Testis (tissue), 3 donors: ENCODE results near the gene ANKRD30B. TPM values are rescaled to one million over a fixed set of nuclear protein-coding genes. Genes with fewer than 3 reads are reported as not detected.
"Not testable (repeated sequence)": the region's sequence is repeated elsewhere in the genome, so short reads cannot be mapped to it uniquely, and the experiment has no call there.

Experiments used
- DNase-seq: peaks from one replicate; pipeline ENCODE4 v3.0.0-alpha.2; 2019
- H3K27ac ChIP-seq, 2 donors: fragments of 200-600 bp; sonication (generic); one replicate each; pipeline ENCODE4 v1.5.1; 2019
- H3K27me3 ChIP-seq: fragments of 200-600 bp; sonication (generic); one replicate; pipeline ENCODE4 v1.5.1; 2019
- H3K36me3 ChIP-seq: fragments of 200-600 bp; sonication (generic); one replicate; pipeline ENCODE4 v1.5.1; 2017; ENCODE audit warnings: low read depth; ENCODE audit errors: missing control alignments
- H3K4me1 ChIP-seq: fragments of 200-600 bp; sonication (generic); one replicate; pipeline ENCODE4 v1.5.1; 2019
- H3K4me3 ChIP-seq, 2 donors: fragments of 200-600 bp; sonication (generic); one replicate each; pipeline ENCODE4 v1.5.1; 2017 to 2019
- H3K9me3 ChIP-seq: fragments of 200-600 bp; sonication (generic); one replicate; pipeline ENCODE4 v1.5.1; 2017
- POLR2A ChIP-seq: fragments of 450-650 bp; IDR thresholded peaks from one replicate; pipeline ENCODE4 v1.6.1; 2017; ENCODE audit warnings: antibody characterized with exemption, mild to moderate bottlenecking, moderate library complexity
- WGBS, 2 donors: methylation state at CpG; one replicate each; pipeline ENCODE4 v1.1.5; 2018; 5-methylcytosine and 5-hydroxymethylcytosine counted together
- intact Hi-C: fragments of 100-400 bp; cut with DNase I; formaldehyde crosslinking; loops from one replicate; pipeline ENCODE4 v1.15.1; 2023; ENCODE audit warnings: low total_unique reads
- microRNA-seq, 2 donors: library from miRNA; unstranded; fragments of <30 nt; microRNA quantifications; one replicate each; pipeline ENCODE4, GENCODE V29; 2016; ENCODE audit warnings: borderline number of aligned reads in 2 of 2, borderline replicate concordance in 1 of 2
- polyA plus RNA-seq: library from polyadenylated mRNA; stranded (reverse); fragments of 350-450 nt; fragmentation: Illumina TruSeq; extraction: RNeasy Lipid Tissue Mini Kit (QIAGEN cat#74804); gene quantifications from one replicate; pipeline ENCODE4 v1.2.3, GENCODE V29; 2014; ENCODE audit warnings: low read depth, low replicate concordance; ENCODE audit not compliant: insufficient read depth
- small RNA-seq, 2 donors: library from RNA; depleted of rRNA; stranded (forward); fragments of <200 nt; gene quantifications; one replicate each; pipeline ENCODE3, GENCODE V24; 2016
- total RNA-seq, 2 donors: library from RNA; depleted of rRNA; stranded (reverse); fragments of >200 nt; gene quantifications; one replicate each; pipeline ENCODE4 v1.2.3, GENCODE V29; 2016

Gene ANKRD30B
- total and polyA plus RNA-seq, 3 donors from 2014 or later: 10.5 to 42.0 (median 23.0) TPM

DNA sequence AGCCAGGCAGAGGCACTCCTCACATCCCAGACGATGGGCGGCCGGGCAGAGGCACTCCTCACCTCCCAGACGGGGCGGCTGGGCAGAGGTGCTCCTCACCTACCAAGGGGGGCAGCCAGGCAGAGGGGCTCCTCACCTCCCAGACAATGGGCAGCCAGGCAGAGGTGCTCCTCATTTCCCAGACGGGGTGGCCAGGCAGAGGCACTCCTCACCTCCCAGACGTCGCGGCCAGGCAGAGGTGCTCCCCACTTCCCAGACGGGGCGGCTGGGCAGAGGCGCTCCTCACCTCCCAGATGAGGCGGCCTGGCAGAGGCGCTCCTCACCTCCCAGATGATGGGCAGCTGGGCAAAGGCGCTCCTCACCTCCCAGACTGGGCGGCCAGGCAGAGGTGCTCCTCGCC is 107.7 kb downstream of the ANKRD30B start:
- intact Hi-C loops, H3K4me1 ChIP-seq, H3K36me3 ChIP-seq, H3K4me3 ChIP-seq, H3K27ac ChIP-seq, H3K27me3 ChIP-seq, DNase-seq, H3K9me3 ChIP-seq: not testable (repeated sequence)
- WGBS, 2 donors: 69 to 93% methylated on average over 3 to 8 of the region's 17 CpGs

- H3K36me3 ChIP-seq: not testable (repeated sequence)
These were observed 108.3 kb downstream of the ANKRD30B start for GRCh38 chr18:14856256-14856655.

DNA sequence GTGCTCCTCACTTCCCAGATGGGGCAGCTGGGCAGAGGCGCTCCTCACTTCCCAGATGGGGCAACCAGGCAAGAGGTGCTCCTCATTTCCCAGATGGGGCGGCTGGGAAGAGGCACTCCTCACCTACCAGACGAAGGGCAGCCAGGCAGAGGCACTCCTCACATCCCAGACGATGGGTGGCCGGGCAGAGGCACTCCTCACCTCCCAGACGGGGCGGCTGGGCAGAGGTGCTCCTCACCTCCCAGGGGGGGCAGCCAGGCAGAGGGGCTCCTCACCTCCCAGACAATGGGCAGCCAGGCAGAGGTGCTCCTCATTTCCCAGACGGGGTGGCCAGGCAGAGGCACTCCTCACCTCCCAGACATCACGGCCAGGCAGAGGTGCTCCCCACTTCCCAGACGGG is 110.5 kb downstream of the ANKRD30B start:
- H3K4me3 ChIP-seq, intact Hi-C loops, H3K27ac ChIP-seq, DNase-seq, H3K4me1 ChIP-seq, H3K27me3 ChIP-seq, H3K36me3 ChIP-seq, H3K9me3 ChIP-seq: not testable (repeated sequence)
- no CpG with 5 or more reads among the region's 10 CpGs for WGBS, 2 donors

More at GRCh38 chr18:14856256-14856655, 108.3 kb downstream of the ANKRD30B start:
- H3K27me3 ChIP-seq, H3K9me3 ChIP-seq, H3K4me3 ChIP-seq, H3K27ac ChIP-seq, DNase-seq, H3K4me1 ChIP-seq, intact Hi-C loops: not testable (repeated sequence)
- no CpG with 5 or more reads among the region's 20 CpGs for WGBS, 2 donors

DNA sequence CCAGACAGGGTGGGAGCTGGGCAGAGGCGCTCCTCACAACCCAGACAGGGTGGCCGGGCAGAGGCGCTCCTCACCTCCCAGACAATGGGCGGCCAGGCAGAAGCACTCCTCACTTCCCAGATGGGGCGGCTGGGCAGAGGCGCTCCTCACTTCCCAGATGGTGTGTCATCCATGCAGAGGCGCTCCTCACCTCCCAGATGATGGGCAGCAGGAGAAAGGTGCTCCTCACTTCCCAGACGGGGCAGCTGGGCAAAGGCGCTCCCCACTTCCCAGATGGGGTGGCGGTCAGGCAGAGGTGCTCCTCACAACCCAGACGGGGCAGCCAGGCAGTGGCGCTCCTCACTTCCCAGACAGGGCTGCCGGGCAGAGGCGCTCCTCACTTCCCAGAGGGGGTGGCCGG is 112.0 kb downstream of the ANKRD30B start:
- DNase-seq, H3K9me3 ChIP-seq, H3K36me3 ChIP-seq, H3K27me3 ChIP-seq, H3K27ac ChIP-seq, H3K4me1 ChIP-seq, intact Hi-C loops, H3K4me3 ChIP-seq: not testable (repeated sequence)
- WGBS, 2 donors: 85% methylated on average over 10 of the region's 15 CpGs; no CpG with 5 or more reads in 1 of the 2 donors

GRCh38 chr18:14866426-14866825 is 118.5 kb downstream of the ANKRD30B start:
- H3K27ac ChIP-seq, H3K36me3 ChIP-seq, H3K4me1 ChIP-seq, intact Hi-C loops, DNase-seq, H3K9me3 ChIP-seq, H3K27me3 ChIP-seq, H3K4me3 ChIP-seq: not testable (repeated sequence)
- 88 to 97% methylated on average over 11 to 15 of the region's 15 CpGs for WGBS, 2 donors

DNA sequence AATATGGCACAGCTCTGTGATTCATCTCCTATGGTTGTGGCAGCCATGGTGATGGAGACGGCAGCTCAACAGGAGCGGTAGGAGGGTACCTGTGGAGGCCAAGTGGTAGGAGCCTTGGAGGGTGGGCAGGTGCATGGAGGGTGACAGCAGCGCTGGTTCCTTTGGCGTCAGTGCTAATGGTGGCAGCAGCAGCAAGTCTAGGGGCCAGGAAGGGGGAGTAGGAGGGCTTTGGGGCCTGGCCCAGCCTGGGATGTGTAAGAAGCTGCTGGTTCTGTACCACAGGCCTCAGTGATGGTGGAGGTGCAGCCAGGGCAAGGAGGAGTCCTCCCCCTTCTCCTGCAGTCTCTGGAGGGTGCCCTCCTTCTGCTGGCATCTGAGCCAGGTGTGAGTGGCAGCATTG is 120.0 kb downstream of the ANKRD30B start:
- DNase-seq, H3K4me3 ChIP-seq, intact Hi-C loops, H3K27ac ChIP-seq, H3K36me3 ChIP-seq, H3K27me3 ChIP-seq, H3K9me3 ChIP-seq, H3K4me1 ChIP-seq: not testable (repeated sequence)
- WGBS, 2 donors: 87 to 95% methylated on average over 4 of the region's 4 CpGs

GRCh38 chr18:14868825-14869224 is 120.9 kb downstream of the ANKRD30B start:
- intact Hi-C loops, H3K27ac ChIP-seq, H3K4me1 ChIP-seq, DNase-seq, H3K27me3 ChIP-seq, H3K9me3 ChIP-seq, H3K36me3 ChIP-seq, H3K4me3 ChIP-seq: not testable (repeated sequence)
- WGBS, 2 donors: 86 to 92% methylated on average over 1 to 4 of the region's 4 CpGs

DNA sequence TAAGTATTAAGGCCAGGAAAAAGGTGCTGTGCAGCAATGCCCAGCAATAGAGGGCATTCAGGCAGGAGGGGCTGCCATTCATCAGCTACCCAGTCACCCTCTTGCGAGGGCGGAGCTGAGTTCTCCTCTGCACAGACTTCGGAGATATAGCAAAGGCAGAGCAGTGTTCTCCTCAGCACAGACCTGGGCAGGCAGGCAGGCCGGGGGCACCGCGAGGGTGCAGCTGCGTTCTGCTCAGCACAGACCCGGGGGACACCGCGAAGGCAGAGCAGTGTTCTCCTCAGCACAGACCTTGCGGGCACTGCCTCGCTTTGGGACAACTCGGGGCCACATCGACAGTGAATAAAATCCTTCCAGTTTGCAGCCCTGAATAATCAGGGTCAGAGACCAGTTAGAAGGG is 130.9 kb downstream of the ANKRD30B start:
- intact Hi-C loops, H3K4me1 ChIP-seq, H3K4me3 ChIP-seq, H3K27me3 ChIP-seq, H3K9me3 ChIP-seq, H3K36me3 ChIP-seq, H3K27ac ChIP-seq, DNase-seq: not testable (repeated sequence)
- WGBS, 2 donors: 84 to 93% methylated on average over 6 to 14 of the region's 14 CpGs

DNA sequence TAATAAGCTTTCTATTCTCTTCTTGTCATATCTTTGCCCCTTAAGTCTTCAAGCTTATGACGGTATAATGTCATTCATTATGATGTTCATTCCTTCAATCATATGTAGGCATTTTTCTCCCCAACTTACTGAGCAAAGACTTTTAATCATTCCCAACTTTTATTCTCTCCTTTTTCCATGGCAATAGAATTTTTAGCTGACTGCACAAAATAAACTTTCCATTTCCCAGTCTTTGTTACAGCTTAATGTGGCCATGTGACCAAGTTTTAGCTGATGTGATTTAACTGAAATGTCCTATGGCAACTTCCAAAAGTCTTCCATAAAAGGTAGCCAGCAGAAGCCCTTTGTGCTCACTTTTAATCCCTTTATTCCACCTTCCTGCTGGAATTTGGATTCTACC is 152.5 kb downstream of the ANKRD30B start:
- Histone ChIP-seq H3K4me3 (no peak overlapping the region), H3K36me3 (no peaks in the 10 kb centered on the region), H3K27me3 (no peaks in the 10 kb centered on the region), H3K27ac (no peak overlapping the region), H3K4me1 (no peaks in the 10 kb centered on the region), H3K9me3 (no peaks in the 10 kb centered on the region)
- DNase-seq: no peak
- intact Hi-C loops: no loop called here
- WGBS, 2 donors: 89 to 95% methylated on average over 1 of the region's 1 CpG
- TF ChIP-seq POLR2A: no peak

Small RNA genes within 50 kb of the gene (microRNA-seq; reads per million reads assigned to microRNA genes)
- gene MIR3156-2: 0 reads per million in 2 donors

Small RNA genes within 50 kb of the gene (small RNA-seq; reads per million reads assigned to genes)
- gene MIR3156-2 (0 reads per million in 2 donors), gene RNU6-1210P (0 reads per million in 2 donors)

Other genes starting within 250 kb of the ANKRD30B start
- gene POTEC, start 204.6 kb upstream of the ANKRD30B start, total RNA-seq: 10 to 100 TPM; 31.5 to 70.2 TPM
- gene POTEC, start 204.6 kb upstream of the ANKRD30B start, polyA plus RNA-seq: 10.8 TPM